PC-3 (cell line): Measurements from ENCODE around the gene CA11. TPM values are rescaled to one million over a fixed set of nuclear protein-coding genes. Genes with fewer than 3 reads are reported as not detected.

ENCODE experiments used
- ATAC-seq: fragments of 200-7000 bp; cut with Tn5 transposase; 2 replicates; pipeline ENCODE4 v1.9.1; 2020; ENCODE audit warnings: mild to moderate bottlenecking, moderate library complexity
- BruUV-seq: library from RNA; stranded (reverse); fragments of 400-500 nt; replicated peaks from 2 replicates; lab custom pipeline; 2021; lab: Mats Ljungman, UMichigan
- CTCF ChIA-PET: fragments of 300-600 bp; sonication (Branson Sonifier 250); formaldehyde crosslinking; loops from one replicate; lab custom pipeline; 2022; ENCODE audit warnings: antibody characterized with exemption; lab: Charles Lee
- POLR2A ChIA-PET: fragments of 300-600 bp; sonication (Branson Sonifier 250); formaldehyde crosslinking; loops from one replicate; lab custom pipeline; 2022; ENCODE audit warnings: antibody characterized with exemption; ENCODE audit not compliant: unreplicated experiment; lab: Charles Lee
- DNase-seq: peaks from one replicate; pipeline ENCODE4 v3.0.0-alpha.2; 2015
- H2AFZ ChIP-seq: fragments of 300-600 bp; sonication (generic); 2 replicates; pipeline ENCODE4 v1.6.0; 2016; ENCODE audit warnings: antibody characterized with exemption, low read length
- H3F3A ChIP-seq: fragments of 300-600 bp; sonication (generic); one replicate; pipeline ENCODE4 v1.6.0; 2017; ENCODE audit warnings: antibody characterized with exemption, low read length, control low read depth, mild to moderate bottlenecking; ENCODE audit not compliant: unreplicated experiment
- H3K27ac ChIP-seq: fragments of 300-600 bp; sonication (generic); 2 replicates; pipeline ENCODE4 v1.5.1; 2016; ENCODE audit warnings: mild to moderate bottlenecking, low read length
- H3K27me3 ChIP-seq: fragments of 300-600 bp; sonication (generic); 2 replicates; pipeline ENCODE4 v1.6.1; 2016; ENCODE audit warnings: low read length, mixed read lengths
- H3K36me3 ChIP-seq: fragments of 300-600 bp; sonication (generic); 2 replicates; pipeline ENCODE4 v1.6.1; 2016; ENCODE audit warnings: low read depth, mixed run types, low read length, mixed read lengths
- H3K4me1 ChIP-seq: fragments of 300-600 bp; sonication (generic); 2 replicates; pipeline ENCODE4 v1.5.1; 2016; ENCODE audit warnings: low read length; ENCODE audit not compliant: insufficient read depth
- H3K4me2 ChIP-seq: fragments of 300-600 bp; sonication (generic); 2 replicates; pipeline ENCODE4 v1.6.0; 2016; ENCODE audit warnings: low read length
- H3K4me3 ChIP-seq: fragments of 300-600 bp; sonication (generic); 2 replicates; pipeline ENCODE4 v1.5.1; 2016; ENCODE audit warnings: mild to moderate bottlenecking, low read length, mixed read lengths
- H3K79me2 ChIP-seq: fragments of 300-600 bp; sonication (generic); 2 replicates; pipeline ENCODE4 v1.6.1; 2017; ENCODE audit warnings: low read length, mixed read lengths
- H3K9ac ChIP-seq: fragments of 300-600 bp; sonication (generic); 2 replicates; pipeline ENCODE4 v1.6.0; 2016; ENCODE audit warnings: mild to moderate bottlenecking, low read length
- H3K9me2 ChIP-seq: fragments of 300-600 bp; sonication (generic); replicated peaks from 2 replicates; pipeline ENCODE4 v1.6.1; 2016; ENCODE audit warnings: mixed run types, low read length, mixed read lengths
- H3K9me3 ChIP-seq: fragments of 300-600 bp; sonication (generic); 2 replicates; pipeline ENCODE4 v1.6.1; 2016; ENCODE audit warnings: low read length, mixed read lengths
- H4K20me1 ChIP-seq: fragments of 300-600 bp; sonication (generic); 2 replicates; pipeline ENCODE4 v1.6.1; 2016; ENCODE audit warnings: low read length, mixed read lengths
- CTCF ChIP-seq: fragments of 300-600 bp; sonication (generic); conservative IDR thresholded peaks from 2 replicates; pipeline ENCODE4 v1.5.1; 2017; ENCODE audit warnings: antibody characterized with exemption, low read depth, mild to moderate bottlenecking, low read length
- EZH2 ChIP-seq: fragments of 300-600 bp; sonication (generic); IDR thresholded peaks from one replicate; pipeline ENCODE4 v1.6.1; 2017; ENCODE audit warnings: antibody characterized with exemption, mild to moderate bottlenecking, low read length; ENCODE audit not compliant: unreplicated experiment
- EZH2phosphoT487 ChIP-seq: fragments of 300-600 bp; sonication (generic); IDR thresholded peaks from 2 replicates; pipeline ENCODE4 v1.6.1; 2018; ENCODE audit warnings: mild to moderate bottlenecking, antibody characterized with exemption, low read length, borderline replicate concordance
- intact Hi-C: fragments of 100-400 bp; cut with micrococcal nuclease; formaldehyde crosslinking; loops from 2 replicates; pipeline ENCODE4 v1.9.0; 2023
- total RNA-seq: library from RNA; depleted of rRNA; stranded (reverse); fragments of >200 nt; gene quantifications from 2 replicates; pipeline ENCODE4 v1.2.3, GENCODE V29; 2014

The CA11 gene
- total RNA-seq, 1 experiment from 2014 or later, result 4.1 TPM

- no peak for ATAC-seq
Observed at GRCh38 chr19:48671446-48671995, 25.5 kb upstream of the CA11 start.

GRCh38 chr19:48670699-48671445 lies 24.9 kb upstream of the CA11 start:
- POLR2A ChIA-PET, result no interaction called here

More at GRCh38 chr19:48671446-48671995, 25.5 kb upstream of the CA11 start:
- TF ChIP-seq EZH2phosphoT487 (no peak), CTCF (no peak), EZH2 (no peak)
- H2AFZ ChIP-seq, result no peak overlapping the region
- no peaks in the 10 kb centered on the region for H3K9me3 ChIP-seq
- no peaks in the 10 kb centered on the region for H3K36me3 ChIP-seq
- ChIA-PET POLR2A (no interaction called here), CTCF (no interaction called here)
- H3K9ac ChIP-seq, result no peak overlapping the region
- intact Hi-C loops, result no loop called here
- no peaks in the 10 kb centered on the region for H4K20me1 ChIP-seq
- no peaks in the 10 kb centered on the region for H3K9me2 ChIP-seq
- no peak overlapping the region for H3K27ac ChIP-seq
- no peaks in the 10 kb centered on the region for H3K4me1 ChIP-seq
- H3K27me3 ChIP-seq, result no peaks in the 10 kb centered on the region
- no peaks in the 10 kb centered on the region for H3K79me2 ChIP-seq
- BruUV-seq, result no TSS peak
- no peak overlapping the region for H3K4me3 ChIP-seq
- no peaks in the 10 kb centered on the region for H3F3A ChIP-seq
- no peak for DNase-seq
- no peak overlapping the region for H3K4me2 ChIP-seq

More at GRCh38 chr19:48670699-48671445, 24.9 kb upstream of the CA11 start:
- Histone ChIP-seq H4K20me1 (no peaks in the 10 kb centered on the region), H3K36me3 (no peaks in the 10 kb centered on the region), H2AFZ (no peak overlapping the region), H3K9ac (no peak overlapping the region), H3K79me2 (no peaks in the 10 kb centered on the region), H3K9me3 (no peaks in the 10 kb centered on the region), H3K4me3 (no peak overlapping the region), H3K27ac (no peak overlapping the region), H3K4me2 (no peak overlapping the region), H3K9me2 (no peaks in the 10 kb centered on the region), H3K27me3 (no peaks in the 10 kb centered on the region), H3K4me1 (no peaks in the 10 kb centered on the region), H3F3A (no peaks in the 10 kb centered on the region)
- ATAC-seq, result no peak
- no peak for DNase-seq
- CTCF ChIA-PET, result no interaction called here
- BruUV-seq, result no TSS peak
- TF ChIP-seq EZH2phosphoT487 (no peak), CTCF (no peak), EZH2 (no peak)
- intact Hi-C loops, result no loop called here
